HG02852 (cell line): ENCODE results near the gene C3orf85.
"Not testable (repeated sequence)": the region's sequence is repeated elsewhere in the genome, so short reads cannot be mapped to it uniquely, and the experiment has no call there.

ENCODE experiments used
- ATAC-seq: cut with Tn5 transposase; IDR thresholded peaks from one replicate; pipeline ENCODE4 v1.9.1; 2021; ENCODE audit warnings: mild to moderate bottlenecking, moderate library complexity; ENCODE audit not compliant: unreplicated experiment

The C3orf85 gene

DNA sequence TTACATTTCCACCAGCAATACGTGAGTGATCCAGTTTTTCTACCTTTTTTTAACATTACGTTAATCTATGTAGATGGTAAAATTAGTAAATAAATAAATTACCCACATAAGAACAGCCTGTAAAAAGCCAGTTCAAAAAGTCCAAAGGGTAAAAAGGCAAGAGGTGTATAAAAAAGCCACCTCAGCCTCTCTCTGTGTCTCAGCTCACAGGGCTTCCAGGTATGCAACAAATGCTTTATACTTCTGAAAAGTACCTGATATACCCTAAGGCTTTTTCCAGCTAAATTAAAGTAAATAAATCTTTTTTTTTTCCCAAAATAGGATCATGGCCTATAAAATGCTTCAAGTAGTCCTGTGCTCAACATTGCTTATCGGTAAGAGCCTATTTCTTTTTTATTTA is at the start of gene C3orf85:
Gene C3orf85, plus strand, starts transcription at position 197 of the 400 bp plus-strand sequence. Its CDS starts 129 bp downstream, at position 326.
- ATAC-seq = no peak

DNA sequence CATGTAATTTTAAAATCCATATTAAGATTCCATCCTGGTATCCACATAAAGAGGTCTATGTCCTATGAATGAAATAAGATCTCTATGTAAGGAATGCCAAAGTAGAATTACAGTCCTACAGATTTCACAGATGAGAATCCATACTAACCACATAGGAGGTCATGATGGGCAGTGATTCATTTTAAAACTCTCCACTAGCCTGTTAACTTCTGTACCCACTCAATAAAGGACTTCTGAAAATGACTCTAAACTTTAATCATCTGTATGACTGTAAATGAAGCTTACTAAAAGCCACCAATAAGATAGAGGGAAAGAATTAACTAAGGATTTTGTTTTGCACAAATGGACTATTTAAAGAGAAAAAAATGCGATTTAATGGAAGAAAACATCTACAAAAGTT is 47.3 kb upstream of the C3orf85 start:
- no peak for ATAC-seq

- ATAC-seq = no peak
These were observed 44.7 kb upstream of the C3orf85 start for GRCh38 chr3:109091846-109092245.

GRCh38 chr3:109093561-109093960 is 43.0 kb upstream of the C3orf85 start:
- no peak for ATAC-seq

GRCh38 chr3:109095166-109095565 is 41.4 kb upstream of the C3orf85 start:
- ATAC-seq = no peak

- no peak for ATAC-seq
These were observed 38.4 kb upstream of the C3orf85 start for GRCh38 chr3:109098079-109098644.

DNA sequence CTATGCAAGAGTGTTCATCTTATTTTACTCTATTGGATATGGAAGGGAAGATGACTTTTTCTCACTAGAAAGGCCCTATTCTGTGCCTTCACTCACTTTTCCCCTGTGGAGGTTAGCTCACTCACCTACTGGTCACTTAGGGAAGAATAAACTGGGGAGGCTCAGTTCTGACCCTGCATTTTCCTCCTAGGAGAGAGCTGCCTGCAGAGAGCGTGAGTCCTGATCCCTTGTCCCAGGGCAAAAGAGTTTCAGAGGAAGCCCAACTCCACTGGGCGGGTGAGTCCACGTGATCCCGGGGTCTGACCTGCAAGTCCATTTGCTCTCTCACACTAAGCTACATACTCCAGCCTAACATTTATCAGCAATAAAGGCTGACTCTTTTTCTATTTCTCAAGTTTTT is 26.9 kb upstream of the C3orf85 start:
- no peak for ATAC-seq

GRCh38 chr3:109112946-109113760 is 23.4 kb upstream of the C3orf85 start:
- ATAC-seq = no peak

DNA sequence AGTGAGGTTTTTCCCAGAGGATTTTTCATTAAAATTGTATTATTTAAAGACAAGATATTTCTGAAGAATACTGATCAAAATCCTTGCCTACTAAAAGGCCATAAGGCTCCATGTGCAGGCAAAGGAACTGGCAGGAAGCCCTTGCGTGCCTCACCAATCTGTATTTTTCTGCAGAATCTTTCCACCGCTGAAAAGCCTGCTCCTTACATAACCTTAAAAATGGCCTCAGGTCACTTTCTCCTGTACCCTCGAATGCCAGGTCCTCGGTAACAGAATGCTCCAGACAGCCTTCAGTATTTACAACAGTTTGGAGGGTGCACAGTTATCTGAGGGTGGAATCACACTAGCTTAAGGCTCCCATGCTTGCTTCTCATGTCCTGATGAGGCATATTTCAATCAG is 21.8 kb upstream of the C3orf85 start:
- ATAC-seq = no peak

- no peak for ATAC-seq
These were observed 21.1 kb upstream of the C3orf85 start for GRCh38 chr3:109115451-109115850.

GRCh38 chr3:109116031-109116430 is 20.5 kb upstream of the C3orf85 start:
- no peak for ATAC-seq

DNA sequence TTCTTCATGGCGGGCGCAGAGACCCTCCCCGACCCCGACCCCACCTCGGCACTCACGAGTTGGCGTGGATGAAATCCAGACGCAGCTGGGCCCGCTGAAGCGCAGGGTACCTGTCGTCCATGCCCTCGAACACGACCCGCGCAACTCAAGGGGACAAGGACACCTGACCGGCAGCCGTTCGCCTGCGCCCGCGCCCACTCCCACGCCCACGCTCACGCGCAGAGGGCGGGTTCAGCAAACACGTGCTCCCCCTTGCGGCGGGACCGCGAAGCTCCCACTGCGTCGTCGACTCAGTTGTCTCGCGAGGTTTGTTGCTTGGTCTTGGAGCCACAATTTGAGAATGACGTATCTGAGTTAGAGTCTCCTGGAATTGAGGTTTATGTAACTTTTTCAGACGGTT is 18.6 kb upstream of the C3orf85 start, which contains the start of gene MORC1:
Gene MORC1, minus strand, starts transcription at position 196 of the 400 bp plus-strand sequence. Its CDS starts 75 bp downstream, at position 121.
- ATAC-seq = no peak

DNA sequence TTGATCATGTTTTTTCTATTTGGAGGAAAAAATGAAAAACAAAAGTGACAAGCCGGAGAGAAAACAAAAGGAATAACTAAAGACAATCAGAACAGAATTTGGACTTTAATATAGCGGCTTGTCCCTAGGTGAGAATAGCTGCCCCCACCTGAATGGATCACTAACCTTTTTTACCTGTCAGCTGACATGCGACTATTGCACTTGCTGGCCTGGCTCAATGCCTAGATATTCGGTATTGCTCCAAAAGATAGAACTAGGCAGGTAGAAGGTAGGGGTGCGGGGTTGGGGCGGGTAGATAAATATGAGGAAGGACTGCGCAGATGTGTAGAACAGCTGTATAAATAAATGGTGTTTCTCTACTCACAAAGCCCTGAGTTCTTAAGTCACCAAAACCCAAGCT is 17.9 kb upstream of the C3orf85 start:
- no peak for ATAC-seq

- ATAC-seq = no peak
These were observed 13.8 kb upstream of the C3orf85 start for GRCh38 chr3:109122690-109123089.

DNA sequence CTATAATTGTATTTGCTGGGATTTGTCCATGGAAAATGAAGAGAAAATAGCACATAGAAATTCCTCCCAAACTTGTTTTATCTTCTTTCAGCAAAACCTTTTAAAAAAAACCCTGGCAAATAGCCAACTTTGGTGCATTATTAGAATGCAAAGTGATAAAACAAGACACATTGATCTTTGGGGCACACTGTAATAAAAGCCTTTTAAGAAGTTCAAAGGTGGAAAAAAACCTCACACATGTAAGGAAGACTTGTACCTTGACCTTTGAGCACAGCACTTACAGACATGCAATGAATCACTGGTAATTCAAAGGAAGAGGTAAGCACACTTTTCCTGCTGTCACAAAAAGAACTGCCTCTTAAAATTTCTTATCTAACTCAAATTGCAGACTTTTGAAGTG is 10.6 kb upstream of the C3orf85 start:
- ATAC-seq = no peak

- no peak for ATAC-seq
These were observed 9.0 kb upstream of the C3orf85 start for GRCh38 chr3:109127553-109127952.

- ATAC-seq = no peak
These were observed 5.2 kb upstream of the C3orf85 start for GRCh38 chr3:109131276-109131675.

- no peak for ATAC-seq
These were observed 3.6 kb upstream of the C3orf85 start for GRCh38 chr3:109132801-109133473.

DNA sequence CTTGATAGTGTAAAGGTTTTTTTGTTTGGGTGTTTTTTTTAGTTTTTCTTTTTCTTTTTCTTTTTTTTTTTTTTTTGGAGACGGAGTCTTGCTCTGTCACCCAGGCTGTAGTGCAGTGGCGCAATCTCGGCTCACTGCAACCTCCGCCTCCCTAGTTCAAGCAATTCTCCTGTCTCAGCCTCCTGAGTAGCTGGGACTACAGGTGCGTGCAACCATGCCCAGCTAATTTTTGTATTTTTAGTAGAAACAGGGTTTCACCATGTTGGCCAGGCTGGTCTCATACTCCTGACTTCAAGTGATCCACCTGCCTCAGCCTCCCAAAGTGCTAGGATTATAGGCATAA is 3.1 kb upstream of the C3orf85 start:
- not testable (repeated sequence) for ATAC-seq

DNA sequence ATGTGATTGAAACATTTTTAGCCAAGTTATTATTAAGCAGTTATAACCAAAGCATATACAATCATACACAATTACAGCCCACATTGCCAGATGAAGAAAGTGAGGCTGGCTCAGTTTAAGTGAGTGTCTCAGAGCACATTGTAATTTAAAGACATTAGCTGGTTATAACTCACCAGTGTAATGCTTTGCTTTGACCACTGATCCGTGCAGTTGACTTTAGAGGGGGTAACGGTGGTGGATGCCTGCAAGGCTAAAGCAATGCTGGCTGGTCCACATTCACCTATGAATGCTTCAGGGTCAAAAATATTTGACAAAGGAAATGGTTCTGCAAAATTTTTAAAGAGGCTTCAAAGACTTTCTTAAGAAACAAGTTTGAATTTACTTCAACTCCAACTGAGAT is 1.2 kb downstream of the C3orf85 start:
- ATAC-seq = no peak

GRCh38 chr3:109140318-109140717 is 3.8 kb downstream of the C3orf85 start:
- no peak for ATAC-seq

DNA sequence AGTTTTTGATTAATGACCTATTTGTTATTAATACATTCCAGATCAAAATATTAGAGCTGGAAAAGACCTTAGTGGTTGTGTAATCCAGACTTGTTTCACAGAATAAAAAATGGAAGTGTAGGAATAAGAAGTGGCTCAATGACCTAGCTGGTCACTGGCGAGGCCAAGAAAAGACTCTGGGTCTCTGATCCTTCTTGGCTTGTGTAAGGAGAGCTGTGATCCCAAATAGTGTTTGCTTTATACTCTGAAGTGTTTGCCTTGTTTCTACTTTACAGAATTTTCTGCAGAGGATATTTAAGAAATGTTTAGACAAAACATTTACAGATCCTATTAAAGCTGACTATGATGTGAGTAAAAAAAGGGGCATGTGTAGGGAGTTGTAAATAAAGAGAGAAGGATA is 7.1 kb downstream of the C3orf85 start:
- ATAC-seq = no peak
